SK-N-SH (cell line): ENCODE measurements around the gene THSD4. TPM values are rescaled to one million over a fixed set of nuclear protein-coding genes. Genes with fewer than 3 reads are reported as not detected.

ENCODE experiments used
- CTCF ChIA-PET: fragments of 300-600, 350-600 bp; formaldehyde crosslinking; extraction: SDS; loops from one replicate; lab custom pipeline; 2021; lab: Yijun Ruan, JAX
- POLR2A ChIA-PET: fragments of 350-600 bp; sonication (Branson Sonifier 250); formaldehyde crosslinking; extraction: SDS; loops from one replicate; lab custom pipeline; 2020; ENCODE audit warnings: antibody characterized with exemption, inconsistent platforms; lab: Yijun Ruan, JAX
- DNase-seq: peaks from one replicate; pipeline ENCODE4 v3.0.0; 2012
- H2AFZ ChIP-seq: fragments of 200-600 bp; sonication (generic); 2 replicates; pipeline ENCODE4 v1.8.1; 2016; ENCODE audit warnings: antibody characterized with exemption, mild to moderate bottlenecking, low read depth
- H3F3A ChIP-seq: fragments of 200-600 bp; sonication (generic); replicated peaks from 2 replicates; pipeline ENCODE3; 2016; ENCODE audit warnings: antibody characterized with exemption, mild to moderate bottlenecking; ENCODE audit not compliant: insufficient read depth
- H3K27ac ChIP-seq, 2 experiments: fragments of 200-500 bp in 1 of 2; fragments of 200-600 bp in 1 of 2; sonication (Bioruptor generic) in 1 of 2; sonication (generic), shearing (Covaris generic) in 1 of 2; 2 replicates each; pipeline versions ENCODE4 v1.5.1 to v1.6.1; 2014 to 2016; ENCODE audit warnings: low read depth in 2 of 2, inconsistent platforms in 1 of 2, low read length in 1 of 2, mild to moderate bottlenecking in 1 of 2, mixed read lengths in 1 of 2
- H3K27me3 ChIP-seq: fragments of 200-600 bp; sonication (generic), shearing (Covaris generic); 2 replicates; pipeline ENCODE4 v1.6.1; 2016; ENCODE audit warnings: mixed run types; ENCODE audit not compliant: insufficient read depth
- H3K36me3 ChIP-seq, 2 experiments: fragments of 200-500 bp in 1 of 2; fragments of 200-600 bp in 1 of 2; sonication (Bioruptor generic) in 1 of 2; sonication (generic) in 1 of 2; replicated peaks in 1 of 2; 2 replicates each; pipeline versions ENCODE3 to v1.5.1; 2014 to 2016; ENCODE audit warnings: low read length in 1 of 2, mild to moderate bottlenecking in 1 of 2; ENCODE audit not compliant: insufficient read depth in 2 of 2, control insufficient read depth in 1 of 2
- H3K4me1 ChIP-seq, 2 experiments: fragments of 200-500 bp in 1 of 2; fragments of 200-600 bp in 1 of 2; sonication (Bioruptor generic) in 1 of 2; sonication (generic), shearing (Covaris generic) in 1 of 2; 2 replicates each; pipeline versions ENCODE4 v1.5.1 to v1.6.1; 2014 to 2016; ENCODE audit warnings: low read depth in 1 of 2, low read length in 1 of 2, mixed run types in 1 of 2; ENCODE audit not compliant: insufficient read depth in 2 of 2, control insufficient read depth in 1 of 2
- H3K4me2 ChIP-seq: fragments of 200-600 bp; sonication (generic), shearing (Covaris generic); 2 replicates; pipeline ENCODE4 v1.6.1; 2017; ENCODE audit warnings: mixed run types
- H3K4me3 ChIP-seq, 2 experiments: fragments of 200-500 bp in 1 of 2; fragments of 200-600 bp in 1 of 2; sonication (Bioruptor generic) in 1 of 2; sonication (generic), shearing (Covaris generic) in 1 of 2; 2 replicates each; pipeline versions ENCODE4 v1.5.1 to v1.8.1; 2014 to 2016; ENCODE audit warnings: low read depth in 2 of 2, inconsistent platforms in 1 of 2, low read length in 1 of 2, mild to moderate bottlenecking in 1 of 2, mixed read lengths in 1 of 2, moderate library complexity in 1 of 2
- H3K79me2 ChIP-seq: fragments of 200-600 bp; sonication (generic); 2 replicates; pipeline ENCODE4 v1.8.1; 2017; ENCODE audit warnings: mild to moderate bottlenecking; ENCODE audit not compliant: insufficient read depth
- H3K9ac ChIP-seq: fragments of 200-600 bp; sonication (generic); 2 replicates; pipeline ENCODE4 v1.6.1; 2017; ENCODE audit warnings: mixed run types
- H3K9me2 ChIP-seq: fragments of 200-600 bp; sonication (generic); 2 replicates; pipeline ENCODE4 v1.6.1; 2017; ENCODE audit warnings: mixed run types
- H3K9me3 ChIP-seq: fragments of 200-600 bp; sonication (generic); 2 replicates; pipeline ENCODE4 v1.6.1; 2017; ENCODE audit warnings: mixed run types, mild to moderate bottlenecking, moderate library complexity
- H4K20me1 ChIP-seq: fragments of 200-600 bp; sonication (generic); 2 replicates; pipeline ENCODE4 v1.6.1; 2017; ENCODE audit warnings: mild to moderate bottlenecking, mixed run types; ENCODE audit not compliant: insufficient read depth
- CHD2 ChIP-seq: fragments of 150-350 bp; IDR thresholded peaks from 2 replicates; pipeline ENCODE4 v1.6.1; 2018; ENCODE audit warnings: low read length; ENCODE audit not compliant: partially characterized antibody
- ELF1 ChIP-seq: IDR thresholded peaks from 2 replicates; pipeline ENCODE4 v1.4.0; 2012
- EZH2phosphoT487 ChIP-seq: fragments of 200-600 bp; sonication (generic); IDR thresholded peaks from 2 replicates; pipeline ENCODE4 v1.6.1; 2017; ENCODE audit warnings: low read depth, mixed run types, mild to moderate bottlenecking, antibody characterized with exemption, moderate library complexity, borderline replicate concordance
- FOSL2 ChIP-seq: IDR thresholded peaks from 2 replicates; pipeline ENCODE4 v1.4.0; 2012; ENCODE audit warnings: low read depth, mild to moderate bottlenecking, moderate library complexity, borderline replicate concordance
- FOXM1 ChIP-seq: IDR thresholded peaks from 2 replicates; pipeline ENCODE4 v1.4.0; 2012; ENCODE audit warnings: low read depth, mild to moderate bottlenecking
- GABPA ChIP-seq: IDR thresholded peaks from 2 replicates; pipeline ENCODE4 v1.4.0; 2012; ENCODE audit warnings: low read depth, mild to moderate bottlenecking
- GATA2 ChIP-seq: sonication (generic); formaldehyde crosslinking; IDR thresholded peaks from 2 replicates; pipeline ENCODE4 v1.5.0; 2020; ENCODE audit warnings: mild to moderate bottlenecking, missing genetic modification reagents
- JUND ChIP-seq: IDR thresholded peaks from 2 replicates; pipeline ENCODE4 v1.4.0; 2012
- MAX ChIP-seq: IDR thresholded peaks from 2 replicates; pipeline ENCODE4 v1.4.0; 2012; ENCODE audit warnings: low read depth
- MXI1 ChIP-seq: IDR thresholded peaks from 2 replicates; pipeline ENCODE4 v1.6.1; 2012; ENCODE audit warnings: mild to moderate bottlenecking, low read depth, low read length, improper control_type of control experiment
- NFIC ChIP-seq: IDR thresholded peaks from 2 replicates; pipeline ENCODE4 v1.4.0; 2012; ENCODE audit warnings: borderline replicate concordance
- NRF1 ChIP-seq: IDR thresholded peaks from 2 replicates; pipeline ENCODE4 v1.6.1; 2012; ENCODE audit warnings: low read depth, mild to moderate bottlenecking, low read length
- POLR2AphosphoS5 ChIP-seq: IDR thresholded peaks from 2 replicates; pipeline ENCODE4 v1.6.1; 2012; ENCODE audit warnings: low read depth, low read length
- RAD21 ChIP-seq: IDR thresholded peaks from 2 replicates; pipeline ENCODE4 v1.6.1; 2012; ENCODE audit warnings: mild to moderate bottlenecking, low read length
- RCOR1 ChIP-seq: fragments of 150-350 bp; IDR thresholded peaks from 2 replicates; pipeline ENCODE4 v1.6.1; 2017; ENCODE audit warnings: antibody characterized with exemption, low read length
- RXRA ChIP-seq: IDR thresholded peaks from 2 replicates; pipeline ENCODE4 v1.4.0; 2012; ENCODE audit warnings: low read depth, mild to moderate bottlenecking, borderline replicate concordance
- SMC3 ChIP-seq: IDR thresholded peaks from 2 replicates; pipeline ENCODE4 v1.6.1; 2012; ENCODE audit warnings: low read depth, low read length, improper control_type of control experiment
- TAF1 ChIP-seq: IDR thresholded peaks from 2 replicates; pipeline ENCODE4 v1.6.1; 2012; ENCODE audit warnings: low read depth, mild to moderate bottlenecking, low read length, moderate library complexity, borderline replicate concordance
- TCF12 ChIP-seq: IDR thresholded peaks from 2 replicates; pipeline ENCODE4 v1.4.0; 2012
- TEAD4 ChIP-seq: IDR thresholded peaks from 2 replicates; pipeline ENCODE4 v1.4.0; 2012; ENCODE audit warnings: mild to moderate bottlenecking, borderline replicate concordance; ENCODE audit not compliant: insufficient read depth
- YY1 ChIP-seq: IDR thresholded peaks from 2 replicates; pipeline ENCODE4 v1.4.0; 2012; ENCODE audit warnings: low read depth, mild to moderate bottlenecking
- WGBS: methylation state at CpG from one replicate; pipeline ENCODE4 v1.1.6; 2017; ENCODE audit warnings: low lambda C conversion rate; 5-methylcytosine and 5-hydroxymethylcytosine counted together
- polyA plus RNA-seq, 3 experiments: library from polyadenylated mRNA; depleted of rRNA; stranded (reverse); fragments of >200 nt; gene quantifications; 2 replicates each; pipeline ENCODE4 v1.2.3, GENCODE V29; 2012
- TF ChIP-seq, protein P1 (sequence below): fragments of 200-600 bp; sonication (generic); IDR thresholded peaks from 2 replicates; pipeline ENCODE4 v1.6.1; 2017; ENCODE audit warnings: antibody characterized with exemption, mild to moderate bottlenecking, moderate library complexity
- TF ChIP-seq, protein P2 (sequence below): IDR thresholded peaks from 2 replicates; pipeline ENCODE4 v1.6.1; 2012; ENCODE audit warnings: mild to moderate bottlenecking, low read depth, low read length, moderate library complexity
- TF ChIP-seq, protein P3 (sequence below): fragments of 150-350 bp; IDR thresholded peaks from 2 replicates; pipeline ENCODE4 v1.6.1; 2016; ENCODE audit warnings: mild to moderate bottlenecking, low read depth, low read length
- TF ChIP-seq, protein P4 (sequence below): IDR thresholded peaks from 2 replicates; pipeline ENCODE4 v1.4.0; 2012; ENCODE audit warnings: low read depth, borderline replicate concordance
- TF ChIP-seq, protein P5 (sequence below): fragments of 150-350 bp; IDR thresholded peaks from 2 replicates; pipeline ENCODE4 v1.6.1; 2017; ENCODE audit warnings: antibody characterized with exemption, low read length, low read depth, borderline replicate concordance

Gene THSD4
- polyA plus RNA-seq, 1 of the 3 experiments (the other 2 are of a cell fraction) = 79.1 TPM

DNA sequence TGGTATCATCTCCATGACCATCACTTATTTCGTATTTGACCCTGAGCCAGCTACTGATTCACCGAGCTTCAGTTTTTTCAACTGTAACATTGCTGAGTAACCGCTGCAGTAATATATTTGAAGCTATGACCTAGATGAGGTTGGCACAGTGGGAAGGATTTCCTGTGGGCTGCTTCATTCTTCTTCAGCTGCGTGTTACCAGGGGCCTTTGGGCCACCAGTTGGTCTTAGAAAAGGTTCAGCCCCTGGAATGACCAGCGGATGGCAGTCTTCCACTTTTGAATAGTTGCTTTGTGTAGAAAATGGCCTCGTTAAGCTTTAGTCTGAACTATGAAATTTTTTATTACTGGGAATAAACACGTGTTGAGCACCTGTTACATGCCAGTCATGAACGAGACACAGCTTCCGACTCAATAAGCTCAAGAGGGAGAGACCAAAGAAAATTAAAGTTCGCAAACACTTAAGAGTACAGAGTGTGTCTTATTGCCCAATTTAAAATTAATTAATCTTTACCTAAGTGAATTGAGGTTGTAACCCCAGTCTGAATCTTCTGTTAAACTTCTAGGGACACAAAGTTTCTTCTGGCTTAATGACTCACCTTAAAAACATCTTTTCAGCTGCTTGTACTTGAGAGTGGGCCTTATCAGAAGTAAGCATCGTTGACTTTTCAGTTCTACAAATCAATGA lies 637.5 kb downstream of the THSD4 start:
- CTCF ChIA-PET = interaction anchor here (0.6 to 4.9 kb wide), 12 partner anchors 10 to 410 kb away, joined by 3 to 39 read pairs (median 4); no protein-coding TSS in a partner anchor
- POLR2A ChIA-PET = no interaction called here
- peak; percentile 55 for DNase-seq
- H3K9ac ChIP-seq = peak overlapping the region; percentile 27
- peak overlapping the region; percentile 25 for H3K4me2 ChIP-seq
- no peak overlapping the region for H3K4me3 ChIP-seq
- H3F3A ChIP-seq = peaks cover 17% of the 10 kb centered on the region
- no peak overlapping the region for H2AFZ ChIP-seq
- H3K79me2 ChIP-seq = no peaks in the 10 kb centered on the region
- WGBS = 44% methylated on average over 11 of the region's 11 CpGs
- no peaks in the 10 kb centered on the region for H3K27me3 ChIP-seq
- no peaks in the 10 kb centered on the region for H3K9me2 ChIP-seq
- H3K4me1 ChIP-seq = peaks cover 0 to 25% of the 10 kb centered on the region in 2 experiments; a peak in 2 of 4 replicates
- H3K36me3 ChIP-seq = peaks cover 0 to 14% of the 10 kb centered on the region in 2 experiments
- H4K20me1 ChIP-seq = no peaks in the 10 kb centered on the region
- H3K9me3 ChIP-seq = no peaks in the 10 kb centered on the region
- H3K27ac ChIP-seq = peak overlapping the region; percentile 3 to 68; a peak in 3 of 4 replicates
- TF ChIP-seq, protein P1, sequence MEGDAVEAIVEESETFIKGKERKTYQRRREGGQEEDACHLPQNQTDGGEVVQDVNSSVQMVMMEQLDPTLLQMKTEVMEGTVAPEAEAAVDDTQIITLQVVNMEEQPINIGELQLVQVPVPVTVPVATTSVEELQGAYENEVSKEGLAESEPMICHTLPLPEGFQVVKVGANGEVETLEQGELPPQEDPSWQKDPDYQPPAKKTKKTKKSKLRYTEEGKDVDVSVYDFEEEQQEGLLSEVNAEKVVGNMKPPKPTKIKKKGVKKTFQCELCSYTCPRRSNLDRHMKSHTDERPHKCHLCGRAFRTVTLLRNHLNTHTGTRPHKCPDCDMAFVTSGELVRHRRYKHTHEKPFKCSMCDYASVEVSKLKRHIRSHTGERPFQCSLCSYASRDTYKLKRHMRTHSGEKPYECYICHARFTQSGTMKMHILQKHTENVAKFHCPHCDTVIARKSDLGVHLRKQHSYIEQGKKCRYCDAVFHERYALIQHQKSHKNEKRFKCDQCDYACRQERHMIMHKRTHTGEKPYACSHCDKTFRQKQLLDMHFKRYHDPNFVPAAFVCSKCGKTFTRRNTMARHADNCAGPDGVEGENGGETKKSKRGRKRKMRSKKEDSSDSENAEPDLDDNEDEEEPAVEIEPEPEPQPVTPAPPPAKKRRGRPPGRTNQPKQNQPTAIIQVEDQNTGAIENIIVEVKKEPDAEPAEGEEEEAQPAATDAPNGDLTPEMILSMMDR = peak; percentile 75
- TF ChIP-seq, protein P2, sequence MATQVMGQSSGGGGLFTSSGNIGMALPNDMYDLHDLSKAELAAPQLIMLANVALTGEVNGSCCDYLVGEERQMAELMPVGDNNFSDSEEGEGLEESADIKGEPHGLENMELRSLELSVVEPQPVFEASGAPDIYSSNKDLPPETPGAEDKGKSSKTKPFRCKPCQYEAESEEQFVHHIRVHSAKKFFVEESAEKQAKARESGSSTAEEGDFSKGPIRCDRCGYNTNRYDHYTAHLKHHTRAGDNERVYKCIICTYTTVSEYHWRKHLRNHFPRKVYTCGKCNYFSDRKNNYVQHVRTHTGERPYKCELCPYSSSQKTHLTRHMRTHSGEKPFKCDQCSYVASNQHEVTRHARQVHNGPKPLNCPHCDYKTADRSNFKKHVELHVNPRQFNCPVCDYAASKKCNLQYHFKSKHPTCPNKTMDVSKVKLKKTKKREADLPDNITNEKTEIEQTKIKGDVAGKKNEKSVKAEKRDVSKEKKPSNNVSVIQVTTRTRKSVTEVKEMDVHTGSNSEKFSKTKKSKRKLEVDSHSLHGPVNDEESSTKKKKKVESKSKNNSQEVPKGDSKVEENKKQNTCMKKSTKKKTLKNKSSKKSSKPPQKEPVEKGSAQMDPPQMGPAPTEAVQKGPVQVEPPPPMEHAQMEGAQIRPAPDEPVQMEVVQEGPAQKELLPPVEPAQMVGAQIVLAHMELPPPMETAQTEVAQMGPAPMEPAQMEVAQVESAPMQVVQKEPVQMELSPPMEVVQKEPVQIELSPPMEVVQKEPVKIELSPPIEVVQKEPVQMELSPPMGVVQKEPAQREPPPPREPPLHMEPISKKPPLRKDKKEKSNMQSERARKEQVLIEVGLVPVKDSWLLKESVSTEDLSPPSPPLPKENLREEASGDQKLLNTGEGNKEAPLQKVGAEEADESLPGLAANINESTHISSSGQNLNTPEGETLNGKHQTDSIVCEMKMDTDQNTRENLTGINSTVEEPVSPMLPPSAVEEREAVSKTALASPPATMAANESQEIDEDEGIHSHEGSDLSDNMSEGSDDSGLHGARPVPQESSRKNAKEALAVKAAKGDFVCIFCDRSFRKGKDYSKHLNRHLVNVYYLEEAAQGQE = no peak
- TF ChIP-seq JUND = peak; percentile 72
- peak; percentile 80 for TF ChIP-seq RXRA
- no peak for TF ChIP-seq MXI1
- TF ChIP-seq, protein P3, sequence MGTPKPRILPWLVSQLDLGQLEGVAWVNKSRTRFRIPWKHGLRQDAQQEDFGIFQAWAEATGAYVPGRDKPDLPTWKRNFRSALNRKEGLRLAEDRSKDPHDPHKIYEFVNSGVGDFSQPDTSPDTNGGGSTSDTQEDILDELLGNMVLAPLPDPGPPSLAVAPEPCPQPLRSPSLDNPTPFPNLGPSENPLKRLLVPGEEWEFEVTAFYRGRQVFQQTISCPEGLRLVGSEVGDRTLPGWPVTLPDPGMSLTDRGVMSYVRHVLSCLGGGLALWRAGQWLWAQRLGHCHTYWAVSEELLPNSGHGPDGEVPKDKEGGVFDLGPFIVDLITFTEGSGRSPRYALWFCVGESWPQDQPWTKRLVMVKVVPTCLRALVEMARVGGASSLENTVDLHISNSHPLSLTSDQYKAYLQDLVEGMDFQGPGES = no peak
- no peak for TF ChIP-seq GABPA
- no peak for TF ChIP-seq NRF1
- TF ChIP-seq MAX = peak; percentile 64; the same call in 1 of the 2 replicates
- TF ChIP-seq NFIC = peak; percentile 93
- TF ChIP-seq ELF1 = no peak
- TF ChIP-seq TEAD4 = peak; percentile 68
- TF ChIP-seq, protein P4, sequence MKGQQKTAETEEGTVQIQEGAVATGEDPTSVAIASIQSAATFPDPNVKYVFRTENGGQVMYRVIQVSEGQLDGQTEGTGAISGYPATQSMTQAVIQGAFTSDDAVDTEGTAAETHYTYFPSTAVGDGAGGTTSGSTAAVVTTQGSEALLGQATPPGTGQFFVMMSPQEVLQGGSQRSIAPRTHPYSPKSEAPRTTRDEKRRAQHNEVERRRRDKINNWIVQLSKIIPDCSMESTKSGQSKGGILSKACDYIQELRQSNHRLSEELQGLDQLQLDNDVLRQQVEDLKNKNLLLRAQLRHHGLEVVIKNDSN = no peak
- TF ChIP-seq EZH2phosphoT487 = no peak
- TF ChIP-seq RCOR1 = no peak
- no peak for TF ChIP-seq CHD2
- no peak for TF ChIP-seq YY1
- TF ChIP-seq GATA2 (CRISPR knock-in tag) = no peak
- TF ChIP-seq FOXM1 = peak; percentile 65
- peak; percentile 59 for TF ChIP-seq RAD21
- peak; percentile 85 for TF ChIP-seq FOSL2
- TF ChIP-seq TAF1 = no peak
- no peak; the same call in 1 of the 2 replicates for TF ChIP-seq POLR2AphosphoS5
- TF ChIP-seq SMC3 = peak; percentile 44
- TF ChIP-seq, protein P5, sequence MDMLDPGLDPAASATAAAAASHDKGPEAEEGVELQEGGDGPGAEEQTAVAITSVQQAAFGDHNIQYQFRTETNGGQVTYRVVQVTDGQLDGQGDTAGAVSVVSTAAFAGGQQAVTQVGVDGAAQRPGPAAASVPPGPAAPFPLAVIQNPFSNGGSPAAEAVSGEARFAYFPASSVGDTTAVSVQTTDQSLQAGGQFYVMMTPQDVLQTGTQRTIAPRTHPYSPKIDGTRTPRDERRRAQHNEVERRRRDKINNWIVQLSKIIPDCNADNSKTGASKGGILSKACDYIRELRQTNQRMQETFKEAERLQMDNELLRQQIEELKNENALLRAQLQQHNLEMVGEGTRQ = no peak
- TF ChIP-seq TCF12 = peak; percentile 80
